HEK293 (cell line): ENCODE measurements around the gene RAB36.

Experiments used
- CTCF ChIA-PET: fragments of 350-600 bp; formaldehyde crosslinking; extraction: SDS; loops from one replicate; lab custom pipeline; 2021; ENCODE audit warnings: antibody characterized with exemption; lab: Yijun Ruan, JAX
- POLR2A ChIA-PET: fragments of 300-600 bp; formaldehyde crosslinking; extraction: SDS; loops from one replicate; lab custom pipeline; 2020; ENCODE audit warnings: antibody characterized with exemption, inconsistent platforms; lab: Yijun Ruan, JAX
- H3K27ac ChIP-seq: fragments of 200-500 bp; sonication (Bioruptor generic); 2 replicates; pipeline ENCODE4 v1.5.1; 2014; ENCODE audit warnings: low read depth, low read length, control low read depth, inconsistent platforms; ENCODE audit errors: extremely low read depth
- H3K36me3 ChIP-seq, 2 experiments: fragments of 200-500 bp in 1 of 2; sonication (Bioruptor generic) in 1 of 2; 1 replicate in 1 of 2; 2 replicates in 1 of 2; pipeline ENCODE4 v1.5.1; 2014 to 2017; ENCODE audit warnings: inconsistent platforms in 2 of 2, low read length in 2 of 2; ENCODE audit not compliant: control insufficient read depth in 2 of 2, insufficient read depth in 1 of 2
- H3K4me1 ChIP-seq: fragments of 200-500 bp; sonication (Bioruptor generic); 2 replicates; pipeline ENCODE4 v1.5.1; 2014; ENCODE audit warnings: mild to moderate bottlenecking, low read length, inconsistent platforms; ENCODE audit not compliant: control insufficient read depth, insufficient read depth
- H3K4me3 ChIP-seq: 2 replicates; pipeline ENCODE4 v1.5.1; 2011; ENCODE audit warnings: low read depth, mild to moderate bottlenecking, control low read depth, low read length, moderate library complexity
- H3K9me3 ChIP-seq: fragments of 200-500 bp; sonication (Bioruptor generic); 2 replicates; pipeline ENCODE4 v1.5.1; 2014; ENCODE audit warnings: low read depth, low read length, inconsistent platforms; ENCODE audit not compliant: control insufficient read depth, insufficient read depth
- BCL6B ChIP-seq: fragments of 450-650 bp; formaldehyde crosslinking; IDR thresholded peaks from 2 replicates; pipeline ENCODE4 v1.5.1; 2017; ENCODE audit warnings: missing biosample characterization, missing genetic modification characterization
- GLI2 ChIP-seq: fragments of 450-650 bp; formaldehyde crosslinking; IDR thresholded peaks from 2 replicates; pipeline ENCODE4; 2017; ENCODE audit warnings: missing biosample characterization, missing genetic modification characterization, low read depth, borderline replicate concordance
- OVOL3 ChIP-seq: fragments of 450-650 bp; formaldehyde crosslinking; IDR thresholded peaks from 2 replicates; pipeline ENCODE4 v1.5.1; 2016; ENCODE audit warnings: missing biosample characterization, missing genetic modification characterization
- TSHZ1 ChIP-seq: fragments of 450-650 bp; formaldehyde crosslinking; IDR thresholded peaks from 2 replicates; pipeline ENCODE4 v1.5.1; 2016; ENCODE audit warnings: missing biosample characterization, missing genetic modification characterization, borderline replicate concordance
- ZBTB17 ChIP-seq: fragments of 450-650 bp; formaldehyde crosslinking; IDR thresholded peaks from 2 replicates; pipeline ENCODE4 v1.5.1; 2016; ENCODE audit warnings: missing biosample characterization, missing genetic modification characterization
- ZFP3 ChIP-seq: fragments of 450-650 bp; formaldehyde crosslinking; IDR thresholded peaks from 2 replicates; pipeline ENCODE4 v1.5.1; 2016; ENCODE audit warnings: low read depth, missing biosample characterization, missing genetic modification characterization
- ZFP41 ChIP-seq: fragments of 450-650 bp; formaldehyde crosslinking; IDR thresholded peaks from 2 replicates; pipeline ENCODE4 v1.5.1; 2016; ENCODE audit warnings: missing biosample characterization, missing genetic modification characterization, borderline replicate concordance
- ZNF121 ChIP-seq: fragments of 450-650 bp; formaldehyde crosslinking; IDR thresholded peaks from 2 replicates; pipeline ENCODE4 v1.5.1; 2016; ENCODE audit warnings: missing biosample characterization, missing genetic modification characterization
- ZNF214 ChIP-seq: fragments of 450-650 bp; formaldehyde crosslinking; IDR thresholded peaks from 2 replicates; pipeline ENCODE4 v1.5.1; 2017; ENCODE audit warnings: missing biosample characterization, mild to moderate bottlenecking, missing genetic modification characterization, borderline replicate concordance
- ZNF324 ChIP-seq: fragments of 450-650 bp; formaldehyde crosslinking; IDR thresholded peaks from 2 replicates; pipeline ENCODE4 v1.5.1; 2016; ENCODE audit warnings: missing biosample characterization, missing genetic modification characterization
- ZNF549 ChIP-seq: fragments of 450-650 bp; IDR thresholded peaks from 2 replicates; pipeline ENCODE4 v1.5.1; 2018; ENCODE audit warnings: missing biosample characterization, missing genetic modification characterization, mild to moderate bottlenecking, inconsistent platforms, moderate library complexity
- ZNF76 ChIP-seq: fragments of 450-650 bp; formaldehyde crosslinking; IDR thresholded peaks from 2 replicates; pipeline ENCODE4; 2016; ENCODE audit warnings: low read depth, missing biosample characterization, missing genetic modification characterization, borderline replicate concordance
- ZNF768 ChIP-seq: fragments of 450-650 bp; formaldehyde crosslinking; IDR thresholded peaks from 2 replicates; pipeline ENCODE4 v1.5.1; 2018; ENCODE audit warnings: missing biosample characterization, mild to moderate bottlenecking, missing genetic modification characterization
- TF ChIP-seq, protein P1 (sequence below): fragments of 450-650 bp; formaldehyde crosslinking; IDR thresholded peaks from 2 replicates; pipeline ENCODE4 v1.5.1; 2016; ENCODE audit warnings: missing biosample characterization, missing genetic modification characterization
- TF ChIP-seq, protein P2 (sequence below): fragments of 450-650 bp; formaldehyde crosslinking; IDR thresholded peaks from 2 replicates; pipeline ENCODE4 v1.5.1; 2016; ENCODE audit warnings: missing biosample characterization, missing genetic modification characterization, low read depth
- TF ChIP-seq, protein P3 (sequence below): fragments of 450-650 bp; formaldehyde crosslinking; IDR thresholded peaks from 2 replicates; pipeline ENCODE4 v1.5.1; 2016; ENCODE audit warnings: missing biosample characterization, missing genetic modification characterization

RAB36 gene

GRCh38 chr22:23210428-23211170 lies 65.3 kb downstream of the RAB36 start:
- POLR2A ChIA-PET = interaction anchor here (0.6 kb wide), 1 partner anchor 8 kb away, joined by 3 read pairs; no protein-coding TSS in a partner anchor
- TF ChIP-seq TSHZ1 = no peak
- peak; percentile 23; the same call in 1 of the 2 replicates for TF ChIP-seq BCL6B
- TF ChIP-seq, protein P1, sequence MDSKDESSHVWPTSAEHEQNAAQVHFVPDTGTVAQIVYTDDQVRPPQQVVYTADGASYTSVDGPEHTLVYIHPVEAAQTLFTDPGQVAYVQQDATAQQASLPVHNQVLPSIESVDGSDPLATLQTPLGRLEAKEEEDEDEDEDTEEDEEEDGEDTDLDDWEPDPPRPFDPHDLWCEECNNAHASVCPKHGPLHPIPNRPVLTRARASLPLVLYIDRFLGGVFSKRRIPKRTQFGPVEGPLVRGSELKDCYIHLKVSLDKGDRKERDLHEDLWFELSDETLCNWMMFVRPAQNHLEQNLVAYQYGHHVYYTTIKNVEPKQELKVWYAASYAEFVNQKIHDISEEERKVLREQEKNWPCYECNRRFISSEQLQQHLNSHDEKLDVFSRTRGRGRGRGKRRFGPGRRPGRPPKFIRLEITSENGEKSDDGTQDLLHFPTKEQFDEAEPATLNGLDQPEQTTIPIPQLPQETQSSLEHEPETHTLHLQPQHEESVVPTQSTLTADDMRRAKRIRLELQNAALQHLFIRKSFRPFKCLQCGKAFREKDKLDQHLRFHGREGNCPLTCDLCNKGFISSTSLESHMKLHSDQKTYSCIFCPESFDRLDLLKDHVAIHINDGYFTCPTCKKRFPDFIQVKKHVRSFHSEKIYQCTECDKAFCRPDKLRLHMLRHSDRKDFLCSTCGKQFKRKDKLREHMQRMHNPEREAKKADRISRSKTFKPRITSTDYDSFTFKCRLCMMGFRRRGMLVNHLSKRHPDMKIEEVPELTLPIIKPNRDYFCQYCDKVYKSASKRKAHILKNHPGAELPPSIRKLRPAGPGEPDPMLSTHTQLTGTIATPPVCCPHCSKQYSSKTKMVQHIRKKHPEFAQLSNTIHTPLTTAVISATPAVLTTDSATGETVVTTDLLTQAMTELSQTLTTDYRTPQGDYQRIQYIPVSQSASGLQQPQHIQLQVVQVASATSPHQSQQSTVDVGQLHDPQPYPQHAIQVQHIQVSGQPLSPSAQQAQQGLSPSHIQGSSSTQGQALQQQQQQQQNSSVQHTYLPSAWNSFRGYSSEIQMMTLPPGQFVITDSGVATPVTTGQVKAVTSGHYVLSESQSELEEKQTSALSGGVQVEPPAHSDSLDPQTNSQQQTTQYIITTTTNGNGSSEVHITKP (tag by site-specific recombination) = peak; percentile 70
- TF ChIP-seq, protein P2, sequence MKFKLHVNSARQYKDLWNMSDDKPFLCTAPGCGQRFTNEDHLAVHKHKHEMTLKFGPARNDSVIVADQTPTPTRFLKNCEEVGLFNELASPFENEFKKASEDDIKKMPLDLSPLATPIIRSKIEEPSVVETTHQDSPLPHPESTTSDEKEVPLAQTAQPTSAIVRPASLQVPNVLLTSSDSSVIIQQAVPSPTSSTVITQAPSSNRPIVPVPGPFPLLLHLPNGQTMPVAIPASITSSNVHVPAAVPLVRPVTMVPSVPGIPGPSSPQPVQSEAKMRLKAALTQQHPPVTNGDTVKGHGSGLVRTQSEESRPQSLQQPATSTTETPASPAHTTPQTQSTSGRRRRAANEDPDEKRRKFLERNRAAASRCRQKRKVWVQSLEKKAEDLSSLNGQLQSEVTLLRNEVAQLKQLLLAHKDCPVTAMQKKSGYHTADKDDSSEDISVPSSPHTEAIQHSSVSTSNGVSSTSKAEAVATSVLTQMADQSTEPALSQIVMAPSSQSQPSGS (tag by site-specific recombination) = peak; percentile 44; the same call in 1 of the 2 replicates
- TF ChIP-seq ZNF324 (tag by site-specific recombination) = no peak
- TF ChIP-seq ZBTB17 (tag by site-specific recombination) = peak; percentile 59; the same call in 1 of the 2 replicates
- no peaks in the 10 kb centered on the region for H3K4me1 ChIP-seq
- CTCF ChIA-PET = interaction anchor here (1.4 to 1.8 kb wide), 2 partner anchors 32 to 71 kb away, joined by 5 to 7 read pairs; no protein-coding TSS in a partner anchor
- H3K27ac ChIP-seq = no peak overlapping the region
- no peaks in the 10 kb centered on the region for H3K9me3 ChIP-seq
- H3K36me3 ChIP-seq = peaks cover 0 to 11% of the 10 kb centered on the region in 2 experiments; a peak in 1 of 3 replicates
- H3K4me3 ChIP-seq = no peak overlapping the region

DNA sequence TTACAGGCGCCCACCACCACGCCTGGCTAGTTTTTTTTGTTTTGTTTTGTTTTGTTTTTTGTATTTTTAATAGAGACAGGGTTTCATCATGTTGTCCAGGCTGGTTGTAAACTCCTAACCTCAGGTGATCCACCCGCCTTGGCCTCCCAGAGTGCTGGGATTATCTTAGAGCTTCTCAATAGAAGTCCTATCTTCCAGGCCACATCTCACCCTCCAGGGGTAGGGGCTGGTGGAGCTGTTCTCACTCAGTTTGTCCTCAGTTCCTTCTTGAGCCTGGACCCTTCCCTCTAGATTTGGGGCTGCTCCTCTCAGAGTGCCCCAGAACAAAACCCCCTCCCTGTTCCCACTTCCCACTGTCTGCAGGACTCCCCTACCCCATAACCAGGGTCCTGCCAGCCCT lies 66.3 kb downstream of the RAB36 start:
- no peak overlapping the region for H3K4me3 ChIP-seq
- POLR2A ChIA-PET = interaction anchor here (0.6 kb wide), 1 partner anchor 9 kb away, joined by 3 read pairs; no protein-coding TSS in a partner anchor
- H3K4me1 ChIP-seq = no peaks in the 10 kb centered on the region
- peaks cover 0 to 6% of the 10 kb centered on the region in 2 experiments; a peak in 1 of 3 replicates for H3K36me3 ChIP-seq
- CTCF ChIA-PET = interaction anchor here (0.6 to 1.8 kb wide), 3 partner anchors 33 to 294 kb away, joined by 3 to 7 read pairs (median 5); no protein-coding TSS in a partner anchor
- H3K9me3 ChIP-seq = no peaks in the 10 kb centered on the region
- no peak for TF ChIP-seq ZFP3 (tag by site-specific recombination)
- TF ChIP-seq ZNF549 = no peak
- no peak for TF ChIP-seq ZNF768 (tag by site-specific recombination)
- TF ChIP-seq GLI2 = no peak
- TF ChIP-seq, protein P3, sequence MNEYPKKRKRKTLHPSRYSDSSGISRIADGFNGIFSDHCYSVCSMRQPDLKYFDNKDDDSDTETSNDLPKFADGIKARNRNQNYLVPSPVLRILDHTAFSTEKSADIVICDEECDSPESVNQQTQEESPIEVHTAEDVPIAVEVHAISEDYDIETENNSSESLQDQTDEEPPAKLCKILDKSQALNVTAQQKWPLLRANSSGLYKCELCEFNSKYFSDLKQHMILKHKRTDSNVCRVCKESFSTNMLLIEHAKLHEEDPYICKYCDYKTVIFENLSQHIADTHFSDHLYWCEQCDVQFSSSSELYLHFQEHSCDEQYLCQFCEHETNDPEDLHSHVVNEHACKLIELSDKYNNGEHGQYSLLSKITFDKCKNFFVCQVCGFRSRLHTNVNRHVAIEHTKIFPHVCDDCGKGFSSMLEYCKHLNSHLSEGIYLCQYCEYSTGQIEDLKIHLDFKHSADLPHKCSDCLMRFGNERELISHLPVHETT = no peak
- TF ChIP-seq ZFP41 (tag by site-specific recombination) = no peak
- TF ChIP-seq, protein P2 (tag by site-specific recombination) = no peak
- TF ChIP-seq ZNF214 (tag by site-specific recombination) = no peak
- no peak for TF ChIP-seq OVOL3 (tag by site-specific recombination)
- no peak for TF ChIP-seq ZNF76 (tag by site-specific recombination)
- no peak for TF ChIP-seq ZNF121
- no peak overlapping the region for H3K27ac ChIP-seq
